ENCODE data around the gene TEKTIP1. TPM values are rescaled to one million over a fixed set of nuclear protein-coding genes. Genes with fewer than 3 reads are reported as not detected.

TEKTIP1 gene
- total RNA-seq, 4 donors from 2014 or later: 2.5 to 5.2 TPM; not detected in 2

GRCh38 chr19:3493651-3494050 is 45.3 kb upstream of the TEKTIP1 start:
- no peaks in the 10 kb centered on the region for H3K27me3 ChIP-seq
- WGBS, 2 donors (ENCODE audit: low coverage in 1 of 2): 94% methylated on average over 3 to 14 of the region's 14 CpGs
- H3K4me1 ChIP-seq: peaks cover 0 to 2% (median 0%) of the 10 kb centered on the region in 4 donors
- no peak for DNase-seq
- in situ Hi-C loops (cut with MboI; ENCODE audit: low pct_ligation_motif_present in 1 of 4, low pct_unique_long_range_greater_than_20kb in 1 of 4, low sequenced_read_pairs in 3 of 4): no loop called here
- peaks cover 0 to 21% (median 7%) of the 10 kb centered on the region in 4 donors for H3K36me3 ChIP-seq
- H3K27ac ChIP-seq: no peak overlapping the region
- TF ChIP-seq CTCF (IDR thresholded peaks at IDR 0.05) (no peak), POLR2AphosphoS5 (IDR thresholded peaks at IDR 0.05) (no peak), EP300 (IDR thresholded peaks at IDR 0.05; ENCODE audit: low read depth) (no peak), POLR2A (IDR thresholded peaks at IDR 0.05) (no peak)
- H3K4me3 ChIP-seq: no peak overlapping the region
- intact Hi-C loops (cut with DNase I; ENCODE audit: low total_unique reads): no loop called here
- H3K9me3 ChIP-seq: no peaks in the 10 kb centered on the region

GRCh38 chr19:3494051-3494450 is 44.9 kb upstream of the TEKTIP1 start:
- TF ChIP-seq POLR2A (IDR thresholded peaks at IDR 0.05): no peak
- Histone ChIP-seq H3K4me1 (peaks cover 0 to 6% (median 0%) of the 10 kb centered on the region in 4 donors), H3K27me3 (no peaks in the 10 kb centered on the region), H3K36me3 (peaks cover 0 to 21% (median 7%) of the 10 kb centered on the region in 4 donors), H3K4me3 (no peak overlapping the region), H3K27ac (no peak overlapping the region), H3K9me3 (no peaks in the 10 kb centered on the region)
- intact Hi-C loops (cut with DNase I; ENCODE audit: low total_unique reads): no loop called here
- 88% methylated on average over 14 of the region's 15 CpGs; no CpG with 5 or more reads in 1 of the 2 donors for WGBS, 2 donors (ENCODE audit: low coverage in 1 of 2)
- in situ Hi-C loops (cut with MboI; ENCODE audit: low pct_ligation_motif_present in 1 of 4, low pct_unique_long_range_greater_than_20kb in 1 of 4, low sequenced_read_pairs in 3 of 4): no loop called here
- no peak for DNase-seq

GRCh38 chr19:3494559-3494958 is 44.4 kb upstream of the TEKTIP1 start:
- no peaks in the 10 kb centered on the region for H3K9me3 ChIP-seq
- peaks cover 0 to 11% (median 3%) of the 10 kb centered on the region in 4 donors for H3K4me1 ChIP-seq
- peaks cover 0 to 21% (median 7%) of the 10 kb centered on the region in 4 donors for H3K36me3 ChIP-seq
- in situ Hi-C loops (cut with MboI; ENCODE audit: low pct_ligation_motif_present in 1 of 4, low pct_unique_long_range_greater_than_20kb in 1 of 4, low sequenced_read_pairs in 3 of 4): no loop called here
- H3K4me3 ChIP-seq: no peak overlapping the region
- 81 to 89% methylated on average over 6 to 18 of the region's 18 CpGs for WGBS, 2 donors (ENCODE audit: low coverage in 1 of 2)
- no peaks in the 10 kb centered on the region for H3K27me3 ChIP-seq
- H3K27ac ChIP-seq: no peak overlapping the region
- no peak for TF ChIP-seq CTCF (IDR thresholded peaks at IDR 0.05)
- no peak for TF ChIP-seq POLR2A (IDR thresholded peaks at IDR 0.05)
- TF ChIP-seq EP300 (IDR thresholded peaks at IDR 0.05; ENCODE audit: low read depth): no peak
- no peak for TF ChIP-seq POLR2AphosphoS5 (IDR thresholded peaks at IDR 0.05)
- DNase-seq: no peak
- intact Hi-C loops (cut with DNase I; ENCODE audit: low total_unique reads): no loop called here

- no peak overlapping the region for H3K27ac ChIP-seq
- H3K27me3 ChIP-seq: no peaks in the 10 kb centered on the region
- intact Hi-C loops (cut with DNase I; ENCODE audit: low total_unique reads): no loop called here
- in situ Hi-C loops (cut with MboI; ENCODE audit: low pct_ligation_motif_present in 1 of 4, low pct_unique_long_range_greater_than_20kb in 1 of 4, low sequenced_read_pairs in 3 of 4): no loop called here
- peaks cover 0 to 20% (median 10%) of the 10 kb centered on the region in 4 donors for H3K4me1 ChIP-seq
- peaks cover 0 to 21% (median 5%) of the 10 kb centered on the region in 4 donors for H3K36me3 ChIP-seq
- TF ChIP-seq EP300 (IDR thresholded peaks at IDR 0.05; ENCODE audit: low read depth): no peak
- TF ChIP-seq POLR2AphosphoS5 (IDR thresholded peaks at IDR 0.05): no peak
- TF ChIP-seq POLR2A (IDR thresholded peaks at IDR 0.05): no peak
- no peak for TF ChIP-seq CTCF (IDR thresholded peaks at IDR 0.05)
- WGBS, 2 donors (ENCODE audit: low coverage in 1 of 2): 98% methylated on average over 32 of the region's 32 CpGs; no CpG with 5 or more reads in 1 of the 2 donors
- no peak overlapping the region for H3K4me3 ChIP-seq
- no peaks in the 10 kb centered on the region for H3K9me3 ChIP-seq
- no peak for DNase-seq
These were observed 42.3 kb upstream of the TEKTIP1 start for GRCh38 chr19:3496392-3497273.
